Astrocyte of the spinal cord (primary cell): Measurements from ENCODE around the gene SDCBP2.

Experiments
- DNase-seq: peaks from one replicate; pipeline ENCODE4 v3.0.0; 2011; ENCODE audit warnings: low read depth, low spot score
- H3K4me3 ChIP-seq: 2 replicates; pipeline ENCODE4 v1.5.1; 2011; ENCODE audit warnings: low read depth, mild to moderate bottlenecking, low read length, moderate library complexity
- in situ Hi-C: cut with HindIII; loops from 2 replicates; pipeline ENCODE4 v1.10.0; 2017; ENCODE audit warnings: low sequenced_read_pairs
- TF ChIP-seq, protein P1 (sequence below): IDR thresholded peaks from 2 replicates; pipeline ENCODE4 v1.5.1; 2012; ENCODE audit warnings: low read depth, mild to moderate bottlenecking, low read length, inconsistent platforms

The SDCBP2 gene

DNA sequence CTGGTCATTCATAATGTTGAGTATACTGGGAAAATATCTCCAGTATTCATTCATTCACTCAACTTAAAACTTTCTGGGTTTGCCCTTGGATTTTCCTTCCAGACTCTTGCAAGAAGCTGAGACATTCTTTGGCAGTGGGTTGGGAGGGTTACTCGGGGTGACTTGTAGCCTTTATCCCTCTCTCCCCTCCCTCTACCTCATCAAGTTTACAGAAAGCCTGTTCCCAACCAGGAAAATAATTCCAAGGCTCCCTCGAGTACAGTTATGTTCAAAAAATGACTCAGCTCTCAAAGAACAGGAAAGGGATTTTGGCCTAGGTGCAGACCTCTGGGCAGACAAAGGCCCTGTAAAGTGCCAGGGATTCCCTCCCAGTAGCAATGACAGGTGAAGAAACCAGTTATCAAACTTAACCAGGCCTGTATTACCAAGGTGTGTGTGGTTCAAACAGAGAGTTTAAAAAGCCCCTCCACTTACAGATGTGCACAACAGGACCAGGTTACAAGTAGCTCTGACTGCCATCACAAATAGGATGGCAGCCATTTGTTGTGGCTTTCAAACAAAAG, 41.7 kb upstream of the SDCBP2 start:
- no peak for DNase-seq
- in situ Hi-C loops: no loop called here
- TF ChIP-seq, protein P1, sequence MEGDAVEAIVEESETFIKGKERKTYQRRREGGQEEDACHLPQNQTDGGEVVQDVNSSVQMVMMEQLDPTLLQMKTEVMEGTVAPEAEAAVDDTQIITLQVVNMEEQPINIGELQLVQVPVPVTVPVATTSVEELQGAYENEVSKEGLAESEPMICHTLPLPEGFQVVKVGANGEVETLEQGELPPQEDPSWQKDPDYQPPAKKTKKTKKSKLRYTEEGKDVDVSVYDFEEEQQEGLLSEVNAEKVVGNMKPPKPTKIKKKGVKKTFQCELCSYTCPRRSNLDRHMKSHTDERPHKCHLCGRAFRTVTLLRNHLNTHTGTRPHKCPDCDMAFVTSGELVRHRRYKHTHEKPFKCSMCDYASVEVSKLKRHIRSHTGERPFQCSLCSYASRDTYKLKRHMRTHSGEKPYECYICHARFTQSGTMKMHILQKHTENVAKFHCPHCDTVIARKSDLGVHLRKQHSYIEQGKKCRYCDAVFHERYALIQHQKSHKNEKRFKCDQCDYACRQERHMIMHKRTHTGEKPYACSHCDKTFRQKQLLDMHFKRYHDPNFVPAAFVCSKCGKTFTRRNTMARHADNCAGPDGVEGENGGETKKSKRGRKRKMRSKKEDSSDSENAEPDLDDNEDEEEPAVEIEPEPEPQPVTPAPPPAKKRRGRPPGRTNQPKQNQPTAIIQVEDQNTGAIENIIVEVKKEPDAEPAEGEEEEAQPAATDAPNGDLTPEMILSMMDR: no peak
- H3K4me3 ChIP-seq: no peak overlapping the region

DNA sequence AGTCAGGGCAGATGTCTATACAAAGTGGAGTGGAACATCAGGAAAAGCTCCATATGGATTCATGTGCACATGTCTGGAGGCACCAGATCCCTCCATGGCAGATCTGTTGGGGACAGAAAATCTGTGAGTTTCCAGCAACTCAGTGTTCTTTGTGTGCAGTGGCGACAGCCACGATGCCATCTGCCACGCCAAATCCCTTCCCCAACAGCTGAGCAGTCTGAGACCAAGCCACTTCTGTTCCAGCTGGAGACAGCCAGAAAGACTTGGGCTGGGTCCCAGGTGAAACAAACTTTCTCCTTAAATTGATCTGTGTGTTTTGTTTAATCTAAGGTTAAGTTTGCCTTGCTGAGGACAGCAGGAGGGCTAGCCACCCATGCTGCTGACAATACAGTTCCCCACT, 41.0 kb upstream of the SDCBP2 start:
- in situ Hi-C loops: no loop called here
- DNase-seq: no peak
- TF ChIP-seq, protein P1: no peak
- H3K4me3 ChIP-seq: no peak overlapping the region

GRCh38 chr20:1368448-1369199, 39.7 kb upstream of the SDCBP2 start:
- H3K4me3 ChIP-seq: no peak overlapping the region
- peak; percentile 51 for DNase-seq
- TF ChIP-seq, protein P1: no peak
- in situ Hi-C loops: no loop called here

DNA sequence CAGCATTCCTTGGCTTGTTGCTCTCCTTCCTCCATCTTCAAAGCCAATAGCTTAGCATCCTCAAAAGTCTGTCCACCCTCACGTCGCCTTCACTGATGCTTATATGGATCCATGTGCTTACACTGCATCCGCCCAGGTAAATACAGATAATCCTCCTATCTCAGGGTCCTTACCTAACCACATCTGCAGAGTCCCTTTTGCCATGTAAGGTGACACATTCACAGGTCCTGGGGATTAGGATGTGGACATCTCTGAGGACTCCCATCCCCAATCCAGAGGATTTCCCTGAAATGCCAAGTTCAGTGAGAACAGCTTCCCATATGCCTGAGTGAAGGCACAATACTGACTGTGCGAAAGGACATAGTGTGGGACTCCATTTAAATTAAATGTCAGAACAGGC, 38.5 kb upstream of the SDCBP2 start:
- H3K4me3 ChIP-seq: no peak overlapping the region
- DNase-seq: no peak
- TF ChIP-seq, protein P1: no peak
- in situ Hi-C loops: no loop called here

DNA sequence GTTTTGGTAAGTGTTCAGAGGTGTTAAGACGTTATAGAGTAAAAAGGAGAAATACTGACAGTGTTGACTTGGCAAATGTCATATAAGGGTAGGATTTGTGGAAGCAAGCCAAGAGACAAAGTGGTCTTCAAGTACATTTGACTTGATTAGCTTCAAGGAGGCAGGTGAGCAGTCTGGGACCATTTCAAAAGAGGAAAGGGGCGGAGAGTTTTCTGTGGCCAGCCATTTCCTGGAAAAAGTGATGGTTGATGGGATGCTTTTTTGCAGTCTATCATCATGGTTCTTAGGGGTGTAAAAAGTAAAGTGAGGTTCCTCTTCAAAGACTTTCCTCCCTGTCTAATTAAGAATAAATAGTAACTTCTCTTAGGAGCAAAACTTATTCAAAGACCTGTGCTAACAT, 35.2 kb upstream of the SDCBP2 start:
- H3K4me3 ChIP-seq: no peak overlapping the region
- in situ Hi-C loops: no loop called here
- no peak for DNase-seq
- TF ChIP-seq, protein P1: no peak

- TF ChIP-seq, protein P1: no peak
- no peak for DNase-seq
- H3K4me3 ChIP-seq: no peak overlapping the region
- in situ Hi-C loops: no loop called here
Observed at GRCh38 chr20:1363522-1363921, 34.6 kb upstream of the SDCBP2 start.
